Liver (tissue), 9 donors: ENCODE data around the gene CD40. TPM values are rescaled to one million over a fixed set of nuclear protein-coding genes. Genes with fewer than 3 reads are reported as not detected.

Source experiments
- DNase-seq: peaks from one replicate; pipeline ENCODE4 v3.0.0-alpha.2; 2017; ENCODE audit warnings: low spot score
- H3K27ac ChIP-seq, 2 donors: one replicate each; pipeline ENCODE4 v1.7.0; 2013; ENCODE audit warnings: inconsistent platforms in 2 of 2, low read length in 2 of 2, control low read depth in 1 of 2, low read depth in 1 of 2, mild to moderate bottlenecking in 1 of 2
- H3K27me3 ChIP-seq, 4 donors: one replicate each; pipeline versions ENCODE4 v1.6.1 to v1.7.0; 2013; ENCODE audit warnings: low read length in 3 of 4, inconsistent platforms in 1 of 4, mild to moderate bottlenecking in 1 of 4, moderate library complexity in 1 of 4; ENCODE audit not compliant: control insufficient read depth in 4 of 4, insufficient read depth in 4 of 4
- H3K36me3 ChIP-seq, 4 donors: one replicate each; pipeline versions ENCODE4 v1.6.1 to v1.7.0; 2013; ENCODE audit warnings: low read length in 3 of 4, mild to moderate bottlenecking in 3 of 4, low read depth in 1 of 4, moderate library complexity in 1 of 4; ENCODE audit not compliant: control insufficient read depth in 4 of 4, insufficient read depth in 3 of 4
- H3K4me1 ChIP-seq, 4 donors: one replicate each; pipeline versions ENCODE4 v1.6.1 to v1.7.0; 2013; ENCODE audit warnings: low read length in 3 of 4, mild to moderate bottlenecking in 3 of 4, moderate library complexity in 1 of 4; ENCODE audit not compliant: control insufficient read depth in 4 of 4, insufficient read depth in 4 of 4
- H3K4me3 ChIP-seq, 3 donors: one replicate each; pipeline versions ENCODE4 v1.6.1 to v1.7.0; 2013; ENCODE audit warnings: low read length in 3 of 3, control low read depth in 1 of 3, low read depth in 1 of 3, mild to moderate bottlenecking in 1 of 3
- H3K9ac ChIP-seq, 2 donors: one replicate each; pipeline ENCODE4 v1.7.0; 2013; ENCODE audit warnings: low read length in 2 of 2, mild to moderate bottlenecking in 2 of 2, moderate library complexity in 2 of 2, control low read depth in 1 of 2, low read depth in 1 of 2
- H3K9me3 ChIP-seq, 4 donors: one replicate each; pipeline versions ENCODE4 v1.6.1 to v1.7.0; 2013; ENCODE audit warnings: low read length in 3 of 4; ENCODE audit not compliant: control insufficient read depth in 4 of 4
- FOXA1 ChIP-seq: IDR thresholded peaks from 2 replicates; pipeline ENCODE4 v1.6.1; 2016; ENCODE audit warnings: antibody characterized with exemption
- FOXA2 ChIP-seq: IDR thresholded peaks from 2 replicates; pipeline ENCODE4 v1.6.1; 2016; ENCODE audit warnings: antibody characterized with exemption
- GABPA ChIP-seq, 2 donors: IDR thresholded peaks in 1 of 2; conservative IDR thresholded peaks in 1 of 2; 2 replicates each; pipeline ENCODE4 v1.6.1; 2016; ENCODE audit warnings: antibody characterized with exemption in 2 of 2, mild to moderate bottlenecking in 1 of 2, moderate library complexity in 1 of 2
- HNF4A ChIP-seq, 2 donors: conservative IDR thresholded peaks; 2 replicates each; pipeline ENCODE4 v1.6.1; 2016; ENCODE audit warnings: antibody characterized with exemption in 2 of 2, mild to moderate bottlenecking in 2 of 2
- HNF4G ChIP-seq: IDR thresholded peaks from 2 replicates; pipeline ENCODE4 v1.6.1; 2016; ENCODE audit warnings: antibody characterized with exemption
- NR2F2 ChIP-seq: IDR thresholded peaks from 2 replicates; pipeline ENCODE4 v1.6.1; 2016; ENCODE audit warnings: antibody characterized with exemption
- RXRA ChIP-seq, 2 donors: IDR thresholded peaks; 2 replicates each; pipeline ENCODE4 v1.6.1; 2017 to 2018; ENCODE audit warnings: antibody characterized with exemption in 2 of 2, mild to moderate bottlenecking in 1 of 2
- SP1 ChIP-seq: IDR thresholded peaks from 2 replicates; pipeline ENCODE4 v1.6.1; 2018; ENCODE audit warnings: antibody characterized with exemption, mild to moderate bottlenecking
- TAF1 ChIP-seq: conservative IDR thresholded peaks from 2 replicates; pipeline ENCODE4 v1.6.1; 2016; ENCODE audit warnings: antibody characterized with exemption, mild to moderate bottlenecking
- YY1 ChIP-seq: IDR thresholded peaks from 2 replicates; pipeline ENCODE4 v1.6.1; 2016; ENCODE audit warnings: antibody characterized with exemption, mild to moderate bottlenecking
- ZBTB33 ChIP-seq: IDR thresholded peaks from 2 replicates; pipeline ENCODE4 v1.6.1; 2016; ENCODE audit warnings: antibody characterized with exemption
- WGBS: extraction: QIAGEN DNeasy Blood & Tissue Kit; methylation state at CpG from one replicate; pipeline ENCODE4 v1.1.7; 2013; 5-methylcytosine and 5-hydroxymethylcytosine counted together
- polyA plus RNA-seq, 2 donors: library from polyadenylated mRNA; stranded (reverse) in 1 of 2; unstranded in 1 of 2; fragments of 200-250 nt in 1 of 2; fragments of >200 nt in 1 of 2; fragmentation: Nextera tagmentation in 1 of 2; extraction: Ambion mirVana in 1 of 2; gene quantifications; one replicate each; pipeline versions ENCODE4 v1.2.1 to v1.2.3, GENCODE V29; 2013 to 2015
- total RNA-seq, 2 donors: library from RNA; depleted of rRNA; stranded (reverse); fragments of >200 nt; gene quantifications; one replicate each; pipeline ENCODE4 v1.2.3, GENCODE V29; 2014
- TF ChIP-seq, protein P1 (sequence below): IDR thresholded peaks from 2 replicates; pipeline ENCODE4 v1.6.1; 2016; ENCODE audit warnings: antibody characterized with exemption
- TF ChIP-seq, protein P2 (sequence below): IDR thresholded peaks from 2 replicates; pipeline ENCODE4 v1.6.1; 2016; ENCODE audit warnings: antibody characterized with exemption, mild to moderate bottlenecking
- TF ChIP-seq, protein P3 (sequence below): IDR thresholded peaks from 2 replicates; pipeline ENCODE4 v1.6.1; 2016; ENCODE audit warnings: antibody characterized with exemption
- TF ChIP-seq, protein P4 (sequence below): fragments of 150-350 bp; IDR thresholded peaks from 2 replicates; pipeline ENCODE4 v1.5.1; 2017; ENCODE audit warnings: improper control_type of control experiment, low read depth, low read length; ENCODE audit not compliant: missing input control
- donor health status: healthy.
- donor health status: healthy.
- donor health status: healthy.
- donor health status: healthy.
- donor health status: healthy.

Gene CD40
- total and polyA plus RNA-seq, 4 donors, result 2.2 to 9.4 (median 6.0) TPM

DNA sequence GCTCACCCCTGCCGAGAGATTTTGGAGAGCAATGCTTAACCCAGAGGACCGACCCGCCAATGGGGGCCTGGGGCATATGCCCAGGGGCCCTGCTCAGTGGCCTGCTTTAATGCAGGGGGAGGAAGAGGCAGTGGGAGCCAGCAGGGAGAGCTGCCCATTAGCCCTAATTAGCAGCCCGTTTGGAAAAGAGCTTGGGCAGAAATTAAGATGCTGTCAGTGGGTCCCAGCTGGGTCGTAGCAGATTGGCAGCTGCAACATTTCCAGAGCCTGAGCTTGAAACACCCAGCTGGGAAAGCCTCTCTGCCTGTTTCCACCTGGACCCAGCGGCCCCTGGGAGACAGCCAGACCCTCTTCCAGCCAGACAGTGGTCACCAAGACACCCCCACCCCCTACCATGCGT lies 39.5 kb downstream of the CD40 start:
- H3K9me3 ChIP-seq, result no peaks in the 10 kb centered on the region
- 64% methylated on average over 7 of the region's 7 CpGs for WGBS
- no peaks in the 10 kb centered on the region for H3K36me3 ChIP-seq
- H3K27me3 ChIP-seq, result peaks cover 0 to 3% (median 1%) of the 10 kb centered on the region in 4 donors
- no peaks in the 10 kb centered on the region for H3K4me1 ChIP-seq
- TF ChIP-seq, protein P1, sequence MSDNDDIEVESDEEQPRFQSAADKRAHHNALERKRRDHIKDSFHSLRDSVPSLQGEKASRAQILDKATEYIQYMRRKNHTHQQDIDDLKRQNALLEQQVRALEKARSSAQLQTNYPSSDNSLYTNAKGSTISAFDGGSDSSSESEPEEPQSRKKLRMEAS, result no peak
- TF ChIP-seq FOXA2 (no peak), FOXA1 (no peak)
- H3K27ac ChIP-seq, result no peak overlapping the region
- no peak overlapping the region for H3K4me3 ChIP-seq
- no peak for DNase-seq
- no peak overlapping the region for H3K9ac ChIP-seq

DNA sequence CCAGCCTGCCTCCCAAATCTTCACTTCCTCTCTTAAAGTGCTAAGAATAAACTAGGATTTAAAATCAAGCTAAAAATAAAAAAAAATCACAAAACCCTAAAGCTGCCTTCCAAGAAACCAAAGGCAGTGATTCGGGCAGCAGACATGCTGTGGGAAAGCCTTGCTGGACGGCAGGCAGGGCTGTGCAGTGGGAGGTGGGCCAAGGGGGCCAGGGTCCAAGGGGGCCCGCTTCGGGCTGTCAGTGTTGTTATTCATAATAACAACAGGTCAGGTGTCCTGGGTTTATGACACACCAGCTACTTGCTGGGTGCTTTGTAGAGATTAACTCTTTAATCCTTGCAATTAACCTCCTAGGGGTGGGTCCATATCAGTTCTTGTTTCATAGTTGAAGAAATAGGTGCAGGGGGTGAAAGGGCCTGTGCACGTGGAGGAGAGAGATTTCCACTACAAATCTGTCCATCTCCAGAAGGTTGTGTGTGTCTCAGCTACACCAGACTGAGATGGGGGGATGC lies 40.4 kb downstream of the CD40 start:
- Histone ChIP-seq H3K9me3 (no peaks in the 10 kb centered on the region), H3K27me3 (peaks cover 0 to 3% (median 1%) of the 10 kb centered on the region in 4 donors), H3K4me3 (no peak overlapping the region), H3K4me1 (no peaks in the 10 kb centered on the region), H3K9ac (no peak overlapping the region), H3K27ac (no peak overlapping the region), H3K36me3 (no peaks in the 10 kb centered on the region)
- 49% methylated on average over 5 of the region's 5 CpGs for WGBS
- DNase-seq, result no peak
- TF ChIP-seq YY1 (no peak), TAF1 (no peak), NR2F2 (no peak), SP1 (no peak), HNF4A (conservative IDR thresholded peaks at IDR 0.05) (no peak), RXRA (IDR thresholded peaks at IDR 0.05) (no peak), GABPA (IDR thresholded peaks at IDR 0.05 in 1 of 2, conservative IDR thresholded peaks at IDR 0.05 in 1 of 2) (no peak)
- TF ChIP-seq, protein P2, sequence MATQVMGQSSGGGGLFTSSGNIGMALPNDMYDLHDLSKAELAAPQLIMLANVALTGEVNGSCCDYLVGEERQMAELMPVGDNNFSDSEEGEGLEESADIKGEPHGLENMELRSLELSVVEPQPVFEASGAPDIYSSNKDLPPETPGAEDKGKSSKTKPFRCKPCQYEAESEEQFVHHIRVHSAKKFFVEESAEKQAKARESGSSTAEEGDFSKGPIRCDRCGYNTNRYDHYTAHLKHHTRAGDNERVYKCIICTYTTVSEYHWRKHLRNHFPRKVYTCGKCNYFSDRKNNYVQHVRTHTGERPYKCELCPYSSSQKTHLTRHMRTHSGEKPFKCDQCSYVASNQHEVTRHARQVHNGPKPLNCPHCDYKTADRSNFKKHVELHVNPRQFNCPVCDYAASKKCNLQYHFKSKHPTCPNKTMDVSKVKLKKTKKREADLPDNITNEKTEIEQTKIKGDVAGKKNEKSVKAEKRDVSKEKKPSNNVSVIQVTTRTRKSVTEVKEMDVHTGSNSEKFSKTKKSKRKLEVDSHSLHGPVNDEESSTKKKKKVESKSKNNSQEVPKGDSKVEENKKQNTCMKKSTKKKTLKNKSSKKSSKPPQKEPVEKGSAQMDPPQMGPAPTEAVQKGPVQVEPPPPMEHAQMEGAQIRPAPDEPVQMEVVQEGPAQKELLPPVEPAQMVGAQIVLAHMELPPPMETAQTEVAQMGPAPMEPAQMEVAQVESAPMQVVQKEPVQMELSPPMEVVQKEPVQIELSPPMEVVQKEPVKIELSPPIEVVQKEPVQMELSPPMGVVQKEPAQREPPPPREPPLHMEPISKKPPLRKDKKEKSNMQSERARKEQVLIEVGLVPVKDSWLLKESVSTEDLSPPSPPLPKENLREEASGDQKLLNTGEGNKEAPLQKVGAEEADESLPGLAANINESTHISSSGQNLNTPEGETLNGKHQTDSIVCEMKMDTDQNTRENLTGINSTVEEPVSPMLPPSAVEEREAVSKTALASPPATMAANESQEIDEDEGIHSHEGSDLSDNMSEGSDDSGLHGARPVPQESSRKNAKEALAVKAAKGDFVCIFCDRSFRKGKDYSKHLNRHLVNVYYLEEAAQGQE, result no peak
- TF ChIP-seq, protein P3, sequence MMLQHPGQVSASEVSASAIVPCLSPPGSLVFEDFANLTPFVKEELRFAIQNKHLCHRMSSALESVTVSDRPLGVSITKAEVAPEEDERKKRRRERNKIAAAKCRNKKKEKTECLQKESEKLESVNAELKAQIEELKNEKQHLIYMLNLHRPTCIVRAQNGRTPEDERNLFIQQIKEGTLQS, result no peak

DNA sequence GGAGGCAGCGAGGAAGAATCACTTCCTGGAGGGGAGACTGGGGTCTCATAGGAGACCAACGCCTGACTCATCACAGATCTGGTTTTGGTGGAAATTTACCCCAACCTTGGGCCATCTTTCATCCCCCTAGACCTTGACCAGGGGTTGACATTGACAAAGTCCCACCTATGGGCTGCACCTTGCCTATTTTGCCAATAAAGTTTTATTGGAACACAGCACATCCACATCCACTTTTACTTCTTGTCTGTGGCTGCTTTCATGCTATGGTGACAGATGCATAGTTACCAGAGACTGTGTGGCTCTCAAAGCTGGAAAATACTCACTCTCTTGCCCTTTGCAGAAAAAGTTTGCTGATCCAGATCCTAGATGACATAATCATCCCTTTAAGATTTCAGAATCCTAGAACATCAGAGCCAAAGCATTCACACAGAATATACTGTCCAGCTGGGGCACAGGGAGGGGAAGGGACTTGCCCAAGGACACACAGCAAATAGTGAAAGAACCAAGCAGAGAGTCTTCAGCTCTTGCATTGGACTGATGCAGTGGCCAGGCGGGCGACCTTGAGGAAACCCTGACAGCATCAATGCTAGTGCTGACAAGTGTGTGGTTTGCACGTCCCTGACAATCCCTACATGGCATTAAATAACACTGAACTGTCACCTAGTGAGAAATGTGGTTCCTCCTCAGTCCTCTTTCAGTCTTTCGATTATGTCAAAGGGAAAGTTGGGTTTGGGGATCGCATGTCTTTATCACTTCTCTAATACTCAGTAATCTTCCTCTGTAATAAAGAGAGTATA lies 41.2 kb downstream of the CD40 start:
- no peak for DNase-seq
- WGBS, result 67% methylated on average over 7 of the region's 7 CpGs
- Histone ChIP-seq H3K4me1 (no peaks in the 10 kb centered on the region), H3K9ac (no peak overlapping the region), H3K36me3 (no peaks in the 10 kb centered on the region), H3K4me3 (no peak overlapping the region), H3K9me3 (no peaks in the 10 kb centered on the region), H3K27ac (no peak overlapping the region), H3K27me3 (peaks cover 0 to 7% (median 0%) of the 10 kb centered on the region in 4 donors)
- TF ChIP-seq FOXA1, result no peak
- TF ChIP-seq HNF4A (conservative IDR thresholded peaks at IDR 0.05), result no peak
- no peak for TF ChIP-seq ZBTB33
- TF ChIP-seq NR2F2, result no peak
- TF ChIP-seq, protein P4, sequence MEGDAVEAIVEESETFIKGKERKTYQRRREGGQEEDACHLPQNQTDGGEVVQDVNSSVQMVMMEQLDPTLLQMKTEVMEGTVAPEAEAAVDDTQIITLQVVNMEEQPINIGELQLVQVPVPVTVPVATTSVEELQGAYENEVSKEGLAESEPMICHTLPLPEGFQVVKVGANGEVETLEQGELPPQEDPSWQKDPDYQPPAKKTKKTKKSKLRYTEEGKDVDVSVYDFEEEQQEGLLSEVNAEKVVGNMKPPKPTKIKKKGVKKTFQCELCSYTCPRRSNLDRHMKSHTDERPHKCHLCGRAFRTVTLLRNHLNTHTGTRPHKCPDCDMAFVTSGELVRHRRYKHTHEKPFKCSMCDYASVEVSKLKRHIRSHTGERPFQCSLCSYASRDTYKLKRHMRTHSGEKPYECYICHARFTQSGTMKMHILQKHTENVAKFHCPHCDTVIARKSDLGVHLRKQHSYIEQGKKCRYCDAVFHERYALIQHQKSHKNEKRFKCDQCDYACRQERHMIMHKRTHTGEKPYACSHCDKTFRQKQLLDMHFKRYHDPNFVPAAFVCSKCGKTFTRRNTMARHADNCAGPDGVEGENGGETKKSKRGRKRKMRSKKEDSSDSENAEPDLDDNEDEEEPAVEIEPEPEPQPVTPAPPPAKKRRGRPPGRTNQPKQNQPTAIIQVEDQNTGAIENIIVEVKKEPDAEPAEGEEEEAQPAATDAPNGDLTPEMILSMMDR, result no peak
- no peak for TF ChIP-seq HNF4G
- no peak for TF ChIP-seq SP1
- TF ChIP-seq, protein P2, result no peak
